H9 (cell line): ENCODE data around the gene TMPRSS15. TPM values are rescaled to one million over a fixed set of nuclear protein-coding genes. Genes with fewer than 3 reads are reported as not detected.

ENCODE experiments used
- DNase-seq: peaks from one replicate; pipeline ENCODE4 v3.0.0-alpha.2; 2017
- H2AFZ ChIP-seq: one replicate; pipeline ENCODE4 v1.6.1; 2013; ENCODE audit warnings: mild to moderate bottlenecking, low read length, control low read depth, moderate library complexity
- H2AK5ac ChIP-seq: 2 replicates; pipeline ENCODE4 v1.6.1; 2013; ENCODE audit warnings: low read length, control low read depth, mixed read lengths; ENCODE audit not compliant: insufficient read length
- H2BK120ac ChIP-seq: one replicate; pipeline ENCODE4 v1.6.1; 2013; ENCODE audit warnings: low read depth, mild to moderate bottlenecking, low read length, control low read depth, inconsistent platforms; ENCODE audit not compliant: poor library complexity, severe bottlenecking
- H2BK12ac ChIP-seq: 2 replicates; pipeline ENCODE4 v1.6.1; 2013; ENCODE audit warnings: low read length, control low read depth, mixed read lengths, low read depth; ENCODE audit not compliant: insufficient read length
- H2BK15ac ChIP-seq: 2 replicates; pipeline ENCODE4 v1.6.1; 2013; ENCODE audit warnings: low read depth, low read length, control low read depth
- H2BK20ac ChIP-seq: one replicate; pipeline ENCODE4 v1.6.1; 2013; ENCODE audit warnings: low read depth, mild to moderate bottlenecking, low read length, control low read depth, inconsistent platforms; ENCODE audit not compliant: poor library complexity, severe bottlenecking
- H2BK5ac ChIP-seq: 2 replicates; pipeline ENCODE4 v1.6.1; 2013; ENCODE audit warnings: low read length, control low read depth, mixed read lengths; ENCODE audit not compliant: insufficient read length
- H3K14ac ChIP-seq: 2 replicates; pipeline ENCODE4 v1.6.1; 2013; ENCODE audit warnings: low read length, control low read depth; ENCODE audit not compliant: insufficient read depth
- H3K18ac ChIP-seq: 2 replicates; pipeline ENCODE4 v1.6.1; 2013; ENCODE audit warnings: low read depth, mild to moderate bottlenecking, mixed read lengths, low read length, control low read depth; ENCODE audit not compliant: insufficient read length
- H3K23ac ChIP-seq: 2 replicates; pipeline ENCODE4 v1.6.1; 2013; ENCODE audit warnings: low read length, control low read depth, mixed read lengths, low read depth; ENCODE audit not compliant: insufficient read length
- H3K23me2 ChIP-seq: 2 replicates; pipeline ENCODE4 v1.6.1; 2013; ENCODE audit warnings: low read depth, mild to moderate bottlenecking, mixed read lengths, low read length, control low read depth; ENCODE audit not compliant: insufficient read length, poor library complexity, severe bottlenecking
- H3K27ac ChIP-seq: 2 replicates; pipeline ENCODE4 v1.5.1; 2013; ENCODE audit warnings: low read length, control low read depth, mixed read lengths, low read depth; ENCODE audit not compliant: insufficient read length
- H3K27me3 ChIP-seq: 2 replicates; pipeline ENCODE4 v1.6.1; 2013; ENCODE audit warnings: low read length, control low read depth, inconsistent platforms; ENCODE audit not compliant: insufficient read depth
- H3K4ac ChIP-seq: 2 replicates; pipeline ENCODE4 v1.6.1; 2013; ENCODE audit warnings: low read depth, mild to moderate bottlenecking, control low read depth, inconsistent platforms, low read length, moderate library complexity
- H3K4me1 ChIP-seq: 2 replicates; pipeline ENCODE4 v1.6.1; 2013; ENCODE audit warnings: low read length, control low read depth, inconsistent platforms; ENCODE audit not compliant: insufficient read depth
- H3K4me2 ChIP-seq: 2 replicates; pipeline ENCODE4 v1.6.1; 2013; ENCODE audit warnings: low read length, control low read depth, mixed read lengths; ENCODE audit not compliant: insufficient read length, insufficient read depth
- H3K56ac ChIP-seq: 2 replicates; pipeline ENCODE4 v1.6.1; 2013; ENCODE audit warnings: low read depth, mild to moderate bottlenecking, mixed read lengths, low read length, control low read depth; ENCODE audit not compliant: insufficient read length
- H3K79me1 ChIP-seq: 2 replicates; pipeline ENCODE4 v1.6.1; 2013; ENCODE audit warnings: low read depth, mild to moderate bottlenecking, moderate library complexity, low read length, control low read depth, inconsistent platforms; ENCODE audit not compliant: insufficient read depth, poor library complexity, severe bottlenecking
- H3K79me2 ChIP-seq: 2 replicates; pipeline ENCODE4 v1.6.1; 2013; ENCODE audit warnings: low read length, control low read depth, inconsistent platforms; ENCODE audit not compliant: insufficient read depth
- H3K9ac ChIP-seq: 2 replicates; pipeline ENCODE4 v1.6.1; 2013; ENCODE audit warnings: low read length, control low read depth, mixed read lengths; ENCODE audit not compliant: insufficient read length; ENCODE audit errors: extremely low read depth
- H3K9me3 ChIP-seq: one replicate; pipeline ENCODE4 v1.6.1; 2013; ENCODE audit warnings: low read depth, low read length, inconsistent platforms; ENCODE audit not compliant: control insufficient read depth
- H3T11ph ChIP-seq: one replicate; pipeline ENCODE4 v1.6.1; 2013; ENCODE audit warnings: mild to moderate bottlenecking, low read length, control low read depth, inconsistent platforms
- H4K20me1 ChIP-seq: one replicate; pipeline ENCODE4 v1.6.1; 2013; ENCODE audit not compliant: control insufficient read depth, insufficient read length, insufficient read depth
- H4K5ac ChIP-seq: 2 replicates; pipeline ENCODE4 v1.6.1; 2013; ENCODE audit warnings: low read depth, mild to moderate bottlenecking, mixed read lengths, low read length, control low read depth; ENCODE audit not compliant: insufficient read length
- H4K8ac ChIP-seq: replicated peaks from 2 replicates; pipeline ENCODE4 v1.6.1; 2013; ENCODE audit warnings: low read length, control low read depth, mixed read lengths, low read depth; ENCODE audit not compliant: insufficient read length
- H4K91ac ChIP-seq: 2 replicates; pipeline ENCODE4 v1.6.1; 2013; ENCODE audit warnings: low read depth, mild to moderate bottlenecking, moderate library complexity, mixed read lengths, low read length, control low read depth; ENCODE audit not compliant: insufficient read length
- H3K27ac Mint-ChIP-seq, 3 experiments: 2 replicates in 2 of 3; 3 replicates in 1 of 3; pipeline ENCODE4 v1.8.0; 2020 to 2021; ENCODE audit warnings: mixed read lengths in 3 of 3, mild to moderate bottlenecking in 1 of 3, moderate library complexity in 1 of 3
- H3K27me3 Mint-ChIP-seq: 2 replicates; pipeline ENCODE4 v1.8.0; 2021; ENCODE audit warnings: low read depth, mild to moderate bottlenecking, moderate library complexity, mixed read lengths
- H3K36me3 Mint-ChIP-seq, 3 experiments: 2 replicates in 2 of 3; 3 replicates in 1 of 3; pipeline ENCODE4 v1.8.0; 2020 to 2021; ENCODE audit warnings: low read depth in 3 of 3, mixed read lengths in 3 of 3; ENCODE audit not compliant: insufficient read depth in 1 of 3
- H3K4me1 Mint-ChIP-seq, 2 experiments: 2 replicates each; pipeline ENCODE4 v1.8.0; 2020; ENCODE audit warnings: mixed read lengths in 2 of 2
- H3K4me3 Mint-ChIP-seq, 2 experiments: 2 replicates in 1 of 2; 3 replicates in 1 of 2; pipeline ENCODE4 v1.8.0; 2020 to 2021; ENCODE audit warnings: mild to moderate bottlenecking in 2 of 2, mixed read lengths in 2 of 2, moderate library complexity in 1 of 2
- H3K9me3 Mint-ChIP-seq, 2 experiments: 2 replicates in 1 of 2; 3 replicates in 1 of 2; pipeline ENCODE4 v1.8.0; 2020; ENCODE audit warnings: mild to moderate bottlenecking in 2 of 2, mixed read lengths in 2 of 2, moderate library complexity in 1 of 2
- WGBS: extraction: QIAGEN DNeasy Blood & Tissue Kit; methylation state at CpG from one replicate; pipeline ENCODE4 v1.1.7; 2013; ENCODE audit warnings: missing lambda C conversion rate, low lambda C conversion rate, mixed read lengths; ENCODE audit not compliant: insufficient read length; ENCODE audit errors: extremely low coverage; 5-methylcytosine and 5-hydroxymethylcytosine counted together
- total RNA-seq: library from RNA; stranded (reverse); gene quantifications from 2 replicates; pipeline ENCODE4 v1.2.1, GENCODE V29; 2021
- TF ChIP-seq, protein P1 (sequence below): fragments of 200-600 bp; sonication (generic); conservative IDR thresholded peaks from 3 replicates; pipeline ENCODE4 v1.8.0; 2021; ENCODE audit warnings: antibody characterized with exemption, mild to moderate bottlenecking

TMPRSS15 gene
- total RNA-seq, 1 experiment from 2014 or later = not detected

DNA sequence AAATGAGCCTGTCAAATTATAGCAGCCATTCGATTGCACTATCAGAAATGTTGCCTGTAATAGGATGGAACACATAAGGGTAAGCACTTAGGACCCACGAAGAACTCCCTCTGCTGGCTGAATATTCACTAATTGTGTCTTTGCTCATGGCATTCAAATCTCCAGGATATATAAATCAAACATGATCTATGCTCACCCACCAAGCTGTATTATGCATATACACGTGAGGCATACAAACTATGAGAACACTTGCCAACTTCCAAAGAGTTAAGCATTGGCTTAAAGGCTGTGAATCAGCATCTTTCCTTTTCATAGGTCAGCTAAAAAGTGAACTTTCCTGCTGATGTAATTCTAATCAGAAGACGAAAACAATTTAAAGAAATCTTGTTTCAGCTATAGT lies 34.5 kb downstream of the TMPRSS15 start:
- no peak overlapping the region for H4K5ac ChIP-seq
- no peak overlapping the region for H2BK5ac ChIP-seq
- no peaks in the 10 kb centered on the region for H3K79me1 ChIP-seq
- TF ChIP-seq, protein P1, sequence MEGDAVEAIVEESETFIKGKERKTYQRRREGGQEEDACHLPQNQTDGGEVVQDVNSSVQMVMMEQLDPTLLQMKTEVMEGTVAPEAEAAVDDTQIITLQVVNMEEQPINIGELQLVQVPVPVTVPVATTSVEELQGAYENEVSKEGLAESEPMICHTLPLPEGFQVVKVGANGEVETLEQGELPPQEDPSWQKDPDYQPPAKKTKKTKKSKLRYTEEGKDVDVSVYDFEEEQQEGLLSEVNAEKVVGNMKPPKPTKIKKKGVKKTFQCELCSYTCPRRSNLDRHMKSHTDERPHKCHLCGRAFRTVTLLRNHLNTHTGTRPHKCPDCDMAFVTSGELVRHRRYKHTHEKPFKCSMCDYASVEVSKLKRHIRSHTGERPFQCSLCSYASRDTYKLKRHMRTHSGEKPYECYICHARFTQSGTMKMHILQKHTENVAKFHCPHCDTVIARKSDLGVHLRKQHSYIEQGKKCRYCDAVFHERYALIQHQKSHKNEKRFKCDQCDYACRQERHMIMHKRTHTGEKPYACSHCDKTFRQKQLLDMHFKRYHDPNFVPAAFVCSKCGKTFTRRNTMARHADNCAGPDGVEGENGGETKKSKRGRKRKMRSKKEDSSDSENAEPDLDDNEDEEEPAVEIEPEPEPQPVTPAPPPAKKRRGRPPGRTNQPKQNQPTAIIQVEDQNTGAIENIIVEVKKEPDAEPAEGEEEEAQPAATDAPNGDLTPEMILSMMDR = peak; percentile 65
- no peak overlapping the region for H4K91ac ChIP-seq
- H2BK20ac ChIP-seq = no peak overlapping the region
- H3K9me3 ChIP-seq = no peaks in the 10 kb centered on the region
- H3K56ac ChIP-seq = no peak overlapping the region
- H3K23ac ChIP-seq = no peak overlapping the region
- no peak overlapping the region for H3K27ac ChIP-seq
- no peaks in the 10 kb centered on the region for H3K27me3 Mint-ChIP-seq
- DNase-seq = no peak
- no peak overlapping the region for H2BK15ac ChIP-seq
- no peak overlapping the region for H2AK5ac ChIP-seq
- H3K14ac ChIP-seq = no peak overlapping the region
- no peaks in the 10 kb centered on the region for H3K4me1 ChIP-seq
- H3K4me2 ChIP-seq = no peak overlapping the region
- H3K4ac ChIP-seq = no peak overlapping the region
- H2AFZ ChIP-seq = no peak overlapping the region
- no peaks in the 10 kb centered on the region for H3K27me3 ChIP-seq
- no peak overlapping the region for H2BK120ac ChIP-seq
- no peaks in the 10 kb centered on the region for H3K23me2 ChIP-seq
- no peak overlapping the region for H3K18ac ChIP-seq
- H3T11ph ChIP-seq = no peak overlapping the region
- no peak overlapping the region for H3K9ac ChIP-seq
- H3K9me3 Mint-ChIP-seq = no peaks in the 10 kb centered on the region
- no peak overlapping the region for H3K4me3 Mint-ChIP-seq
- no peaks in the 10 kb centered on the region for H3K79me2 ChIP-seq
- H4K8ac ChIP-seq = no peak overlapping the region
- no peak overlapping the region for H2BK12ac ChIP-seq
- WGBS = no CpG with 5 or more reads among the region's 4 CpGs
- no peaks in the 10 kb centered on the region for H4K20me1 ChIP-seq
- H3K27ac Mint-ChIP-seq = no peak overlapping the region
- no peaks in the 10 kb centered on the region for H3K36me3 Mint-ChIP-seq
- H3K4me1 Mint-ChIP-seq = no peaks in the 10 kb centered on the region
